Nephron progenitor cell (in vitro differentiated cells): ENCODE measurements around the gene TM4SF4.

Source experiments
- DNase-seq: peaks from one replicate; pipeline ENCODE4 v3.0.0; 2021
- H3K27ac Mint-ChIP-seq: 2 replicates; pipeline ENCODE4 v1.8.0; 2021; ENCODE audit warnings: mild to moderate bottlenecking, moderate library complexity, mixed read lengths
- H3K27me3 Mint-ChIP-seq: 2 replicates; pipeline ENCODE4 v1.8.0; 2021; ENCODE audit warnings: mild to moderate bottlenecking, low read depth, mixed read lengths; ENCODE audit not compliant: poor library complexity
- H3K36me3 Mint-ChIP-seq: 2 replicates; pipeline ENCODE4 v1.8.0; 2021; ENCODE audit warnings: low read depth, mixed read lengths
- H3K4me1 Mint-ChIP-seq: 2 replicates; pipeline ENCODE4 v1.8.0; 2021; ENCODE audit warnings: mixed read lengths
- H3K4me3 Mint-ChIP-seq: 2 replicates; pipeline ENCODE4 v1.8.0; 2021; ENCODE audit warnings: mild to moderate bottlenecking, moderate library complexity, mixed read lengths
- H3K9me3 Mint-ChIP-seq: 2 replicates; pipeline ENCODE4 v1.8.0; 2021; ENCODE audit warnings: mild to moderate bottlenecking, moderate library complexity, mixed read lengths
- CTCF ChIP-seq: fragments of 200-600 bp; sonication (generic); IDR thresholded peaks from 2 replicates; pipeline ENCODE4 v1.5.0; 2021; ENCODE audit warnings: antibody characterized with exemption

Gene TM4SF4

GRCh38 chr3:149551500-149551899, 77.0 kb downstream of the TM4SF4 start:
- Mint-ChIP-seq H3K4me3 (no peak overlapping the region), H3K27me3 (no peaks in the 10 kb centered on the region), H3K36me3 (no peaks in the 10 kb centered on the region), H3K9me3 (no peaks in the 10 kb centered on the region), H3K4me1 (peaks cover 81% of the 10 kb centered on the region), H3K27ac (no peak overlapping the region)
- DNase-seq = no peak
- no peak for TF ChIP-seq CTCF

GRCh38 chr3:149552700-149553099, 78.2 kb downstream of the TM4SF4 start:
- Mint-ChIP-seq H3K4me3 (no peak overlapping the region), H3K27me3 (no peaks in the 10 kb centered on the region), H3K36me3 (no peaks in the 10 kb centered on the region), H3K9me3 (no peaks in the 10 kb centered on the region), H3K27ac (peak overlapping the region; percentile 84), H3K4me1 (peaks cover 73% of the 10 kb centered on the region)
- no peak for DNase-seq
- TF ChIP-seq CTCF = no peak
